NCI-H2029 treated with DMSO at 0.1 percent for 48 hours (cell line): ENCODE data around the gene MRPL48.
"Not testable (repeated sequence)": the region's sequence is repeated elsewhere in the genome, so short reads cannot be mapped to it uniquely, and the experiment has no call there.

ENCODE experiments used
- DNase-seq: peaks from one replicate; lab custom pipeline; 2025; lab: John Stamatoyannopoulos, UW

MRPL48 gene

DNA sequence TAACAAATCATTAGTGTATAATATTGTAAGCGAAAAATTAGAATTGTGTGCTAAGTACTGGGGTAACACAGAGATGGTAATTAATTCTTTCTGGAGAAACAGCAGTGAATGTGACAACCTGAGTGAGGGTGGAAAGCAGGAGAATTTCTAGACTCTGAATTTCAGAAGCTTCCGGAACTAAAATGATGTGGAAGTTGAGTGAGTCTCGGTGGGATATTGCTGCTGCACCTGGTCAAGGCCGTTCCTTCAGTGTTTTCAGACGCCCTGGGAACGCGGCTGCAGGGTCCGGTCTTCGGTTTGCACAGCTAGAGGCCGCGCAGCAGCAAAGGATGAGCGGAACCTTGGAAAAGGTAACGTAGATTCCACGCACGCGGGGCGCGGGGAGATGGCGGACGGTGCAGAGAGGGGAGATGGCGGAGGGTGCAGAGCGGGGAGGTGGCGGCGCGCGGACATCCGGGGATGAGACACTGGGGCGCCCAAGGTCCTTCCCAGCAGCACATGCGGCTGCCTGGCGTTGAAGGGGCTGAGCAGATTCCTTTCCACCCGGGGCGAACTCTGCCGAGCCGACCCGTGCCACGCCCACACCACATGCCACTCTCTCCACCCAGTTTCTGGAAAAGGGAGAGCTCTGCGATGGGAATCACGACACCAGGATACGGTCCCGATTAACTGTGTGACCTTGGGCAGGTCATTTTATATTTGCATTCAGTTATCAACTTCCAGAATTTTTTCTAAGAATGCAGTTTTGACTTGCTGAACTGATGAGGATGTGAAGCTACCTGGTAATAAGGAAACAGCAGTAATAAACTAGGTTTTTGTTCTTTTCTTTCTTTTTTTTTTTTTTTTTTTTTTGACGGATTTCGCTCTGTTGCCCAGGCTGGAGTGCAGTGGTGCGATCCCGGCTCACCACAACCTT lies at the start of gene MRPL48:
Gene MRPL48 (plus strand): TSS at position 232 of the 916 bp plus-strand sequence. CDS start 98 bp downstream, at position 330.
- peak; percentile 89 for DNase-seq

DNA sequence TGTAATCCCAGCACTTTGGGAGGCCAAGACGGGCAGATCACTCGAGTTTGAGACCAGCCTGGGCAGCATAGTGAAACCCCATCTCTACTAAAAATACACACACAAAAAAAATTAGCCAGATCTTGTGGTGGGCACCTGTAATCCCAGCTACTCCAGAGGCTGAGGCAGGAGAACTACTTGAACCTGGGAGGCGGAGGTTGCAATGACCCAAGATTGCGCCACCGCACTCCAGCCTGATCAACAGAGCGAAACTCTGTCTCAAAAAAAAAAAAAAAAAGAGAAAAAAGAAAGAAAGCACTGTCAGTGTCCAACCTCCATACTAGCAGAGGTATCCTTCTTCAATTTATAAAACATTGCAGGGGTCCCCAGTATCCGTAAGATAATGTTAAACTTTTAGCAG lies 44.6 kb upstream of the MRPL48 start:
- DNase-seq: no peak

DNA sequence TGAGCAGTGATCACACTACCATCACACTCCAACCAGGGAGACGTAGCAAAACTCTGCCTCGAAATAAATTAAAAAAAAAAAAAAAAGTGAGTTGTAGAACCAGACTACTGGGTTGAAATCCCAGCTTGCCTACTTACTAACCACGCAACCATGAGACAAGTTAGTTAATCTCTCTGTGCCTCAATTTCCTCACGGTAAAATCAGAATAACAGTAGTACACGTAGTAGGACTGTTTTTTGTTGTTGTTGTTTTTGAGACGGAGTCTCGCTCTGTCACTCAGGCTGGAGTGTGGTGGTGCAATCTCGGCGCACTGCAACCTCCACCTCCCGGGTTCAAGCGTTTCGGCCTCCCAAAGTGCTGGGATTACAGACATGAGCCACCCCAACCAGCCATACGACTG lies 41.0 kb upstream of the MRPL48 start:
- DNase-seq: no peak

DNA sequence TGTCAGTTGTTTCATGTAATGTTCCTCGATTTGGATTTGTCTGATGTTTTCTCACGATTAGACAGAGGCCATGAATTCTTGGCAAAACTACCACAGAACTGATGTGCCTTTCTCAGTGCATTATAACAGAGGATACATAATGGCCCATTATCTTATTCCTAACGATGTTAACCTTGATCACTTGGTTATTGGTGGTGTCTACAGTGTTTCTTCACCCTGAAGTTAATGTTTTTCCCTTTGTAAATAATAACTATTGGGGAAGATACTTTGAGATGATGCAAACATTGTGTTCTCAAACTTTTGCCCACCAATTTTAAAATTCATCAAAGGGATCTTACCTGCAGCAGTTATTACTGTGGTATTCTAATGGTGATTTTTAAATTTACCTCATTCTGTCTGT lies 39.9 kb upstream of the MRPL48 start:
- no peak for DNase-seq

DNA sequence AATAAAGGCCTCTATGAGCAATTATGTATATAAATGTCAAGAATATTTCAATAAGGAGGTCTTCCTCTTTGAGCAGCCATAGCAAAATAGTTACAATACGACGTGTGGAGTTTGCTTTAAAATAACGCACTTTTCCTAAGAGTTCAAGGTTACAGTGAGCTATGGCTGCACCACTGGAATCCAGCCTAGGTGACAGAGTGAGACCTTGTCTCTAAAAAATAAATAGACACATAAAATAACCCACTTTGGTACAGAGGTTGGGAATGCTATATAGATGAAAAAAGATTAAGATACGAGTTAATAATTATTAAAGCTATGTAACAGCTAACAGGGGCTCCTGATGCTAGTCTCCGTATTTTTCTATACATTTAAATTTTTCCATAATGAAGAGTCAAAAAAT lies 39.4 kb upstream of the MRPL48 start:
- DNase-seq: no peak

DNA sequence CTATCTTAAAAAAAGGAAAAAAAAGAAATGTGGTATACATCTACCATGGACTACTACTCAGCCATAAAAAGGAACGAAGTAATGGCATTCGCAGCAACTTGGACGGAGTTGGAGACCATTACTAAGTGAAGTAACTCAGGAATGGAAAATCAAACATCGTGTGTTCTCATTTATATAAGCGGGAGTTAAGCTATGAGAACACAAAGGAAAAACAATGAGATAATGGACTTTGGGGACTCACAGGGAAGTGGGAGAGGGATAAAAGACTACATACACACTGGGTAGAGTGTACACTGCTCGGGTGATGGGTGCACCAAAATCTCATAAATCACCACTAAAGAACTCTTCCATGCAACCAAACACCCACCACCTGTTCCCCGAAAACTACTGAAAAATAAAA lies 38.6 kb upstream of the MRPL48 start:
- DNase-seq: no peak

DNA sequence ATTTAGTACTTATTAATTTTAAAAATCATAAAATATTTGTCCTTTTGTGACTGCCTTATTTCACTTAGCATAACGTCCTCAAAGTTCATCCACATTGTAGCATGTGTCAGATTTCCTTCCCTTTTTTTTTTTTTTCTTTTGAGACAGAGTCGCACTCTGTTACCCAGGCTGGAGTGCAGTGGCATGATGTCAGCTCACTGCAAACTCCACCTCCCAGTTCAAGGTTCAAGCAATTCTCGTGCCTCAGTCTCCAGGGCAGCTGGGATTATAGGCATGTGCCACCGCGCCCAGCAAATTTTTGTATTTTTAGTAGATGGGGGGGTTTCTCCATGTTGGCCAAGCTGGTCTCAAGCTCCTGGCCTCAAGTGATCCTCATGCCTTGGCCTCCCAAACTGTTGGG lies 37.4 kb upstream of the MRPL48 start:
- no peak for DNase-seq

DNA sequence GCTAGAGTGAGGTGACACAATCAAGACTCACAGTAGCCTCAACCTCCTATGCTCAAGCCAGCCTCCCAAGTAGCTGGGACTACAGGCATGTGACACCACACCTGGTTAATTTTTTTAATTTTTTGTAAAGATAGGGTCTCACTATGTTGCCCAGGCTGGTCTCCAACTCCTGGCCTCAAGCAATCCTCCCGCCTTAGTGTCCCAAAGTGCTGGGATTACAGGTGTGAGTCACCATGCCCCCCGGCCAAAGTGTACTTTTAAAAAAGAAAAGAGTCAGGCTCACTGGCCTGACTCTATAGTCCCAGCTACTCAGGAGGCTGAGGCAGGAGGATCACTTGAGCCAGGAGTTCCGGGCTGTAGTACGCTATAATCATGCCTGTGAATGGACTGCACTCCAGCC lies 36.8 kb upstream of the MRPL48 start:
- not testable (repeated sequence) for DNase-seq

DNA sequence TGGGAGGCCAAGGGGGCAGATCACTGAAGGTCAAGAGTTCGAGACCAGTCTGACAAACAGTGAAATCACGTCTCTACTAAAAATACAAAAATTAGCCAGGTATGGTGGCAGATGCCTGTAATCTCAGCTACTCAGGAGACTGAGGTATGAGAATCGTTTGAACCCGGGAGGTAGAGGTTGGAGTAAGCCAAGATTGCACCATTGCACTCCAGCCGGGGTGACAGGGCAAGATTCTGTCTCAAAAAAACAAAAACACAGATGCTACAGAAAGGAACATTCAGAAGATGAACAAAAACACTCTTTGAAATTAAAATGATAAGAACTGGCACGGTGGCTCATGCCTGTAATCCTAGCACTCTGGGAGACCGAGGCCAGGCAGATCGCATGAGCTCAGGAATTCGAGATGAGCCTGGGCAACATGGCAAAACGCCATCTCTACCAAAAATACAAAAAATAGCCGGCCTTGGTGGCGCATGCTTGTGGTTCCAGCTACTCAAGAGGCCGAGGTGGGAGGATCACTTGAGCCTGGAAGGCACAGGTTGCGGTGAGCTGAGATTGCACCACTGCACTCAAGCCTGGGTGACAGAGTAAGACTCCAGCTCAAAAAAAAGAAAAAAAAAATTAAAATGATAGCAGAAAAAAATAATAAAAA lies 35.3 kb upstream of the MRPL48 start:
- no peak for DNase-seq

DNA sequence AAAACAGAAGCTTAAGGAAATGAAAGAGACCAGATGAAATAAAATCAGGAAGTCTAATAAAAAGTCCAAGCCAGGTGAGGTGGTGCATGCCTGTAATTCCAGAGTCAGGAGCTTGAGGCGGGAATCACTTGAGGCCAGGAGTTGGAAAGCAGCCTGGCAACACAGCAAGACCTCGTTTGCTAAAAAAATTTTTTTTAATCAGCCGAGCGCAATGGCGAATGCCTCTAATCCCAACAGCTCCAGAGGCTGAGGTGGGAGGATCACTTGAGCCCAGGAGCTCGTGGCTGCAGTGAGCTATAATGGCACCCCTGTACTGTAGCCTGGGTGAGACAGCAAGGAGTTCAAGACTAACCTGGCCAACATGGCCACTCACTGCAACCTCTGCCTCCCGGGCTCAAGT lies 34.8 kb upstream of the MRPL48 start:
- no peak for DNase-seq

DNA sequence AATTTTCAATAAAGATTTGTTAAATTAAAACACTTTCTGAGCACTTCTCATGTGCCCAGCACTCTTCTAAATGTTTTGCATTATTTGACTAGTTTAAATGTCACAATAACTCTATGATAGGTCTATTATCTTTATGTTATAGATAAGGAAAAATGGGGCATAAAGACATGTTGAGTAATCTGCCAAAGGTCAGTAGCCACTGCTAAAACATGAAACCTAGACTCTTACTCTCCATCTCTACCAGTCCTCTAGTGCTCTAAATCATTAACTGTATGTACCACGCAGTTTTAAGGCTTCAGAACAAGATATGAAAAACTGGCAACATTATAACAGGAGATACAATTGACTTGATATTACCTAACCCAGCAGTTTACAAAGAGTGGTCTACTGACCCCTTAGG lies 33.7 kb upstream of the MRPL48 start:
- no peak for DNase-seq

DNA sequence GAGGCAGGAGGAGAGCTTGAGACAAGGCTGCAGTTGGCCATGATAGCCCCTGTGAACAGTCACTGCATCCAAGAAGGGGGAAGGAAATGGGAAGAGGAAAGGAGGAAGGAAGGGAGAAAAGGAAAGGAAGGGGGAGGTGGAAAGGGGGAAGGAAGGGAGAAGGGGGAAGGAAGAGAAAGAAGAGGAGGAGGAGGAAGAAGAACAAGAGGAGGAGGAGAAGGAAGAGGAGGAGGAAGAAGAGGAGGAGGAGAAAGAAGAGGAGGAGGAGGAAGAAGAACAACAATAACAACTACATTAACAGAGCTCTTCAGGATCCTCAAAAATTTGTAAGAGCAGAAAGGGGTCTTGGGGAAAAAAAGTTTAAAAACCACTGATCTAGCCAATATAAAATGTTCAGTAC lies 32.0 kb upstream of the MRPL48 start:
- DNase-seq: no peak

DNA sequence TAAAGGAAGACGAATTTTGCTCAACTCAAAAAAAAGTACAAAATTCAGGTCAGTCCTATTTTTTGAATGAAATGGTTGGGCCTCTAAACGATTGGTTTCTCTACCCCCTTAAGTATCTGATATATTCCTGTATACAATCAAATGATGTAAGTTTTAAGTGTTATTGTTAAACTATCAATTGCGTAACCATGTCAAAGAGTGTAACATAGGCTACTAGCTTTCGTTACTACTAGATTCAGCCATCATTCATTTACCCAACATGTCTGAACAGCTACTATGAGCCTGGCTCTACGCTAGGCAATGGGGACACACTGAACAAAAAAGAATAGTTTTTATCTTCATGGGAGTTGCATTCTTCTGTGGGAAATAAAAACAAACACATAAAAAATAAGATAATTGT lies 30.1 kb upstream of the MRPL48 start:
- no peak for DNase-seq

DNA sequence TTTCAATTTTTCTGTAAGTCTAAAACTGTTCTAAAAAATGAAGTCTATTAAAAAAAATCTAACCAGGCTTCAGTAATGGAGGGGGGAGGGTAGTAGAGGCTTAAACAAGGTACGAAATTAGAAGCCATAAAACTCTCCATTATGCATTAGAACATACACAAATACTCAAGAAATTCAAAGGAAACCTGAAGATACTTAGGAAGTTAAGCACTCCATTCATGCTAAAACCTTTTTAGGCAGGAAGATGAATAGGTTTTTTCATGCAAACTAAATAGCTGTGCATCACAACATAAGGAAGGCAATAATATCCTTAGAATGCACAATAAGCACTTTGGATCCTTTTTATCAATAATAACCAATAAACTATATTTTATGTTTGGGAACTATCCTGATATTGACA lies 29.2 kb upstream of the MRPL48 start:
- no peak for DNase-seq

DNA sequence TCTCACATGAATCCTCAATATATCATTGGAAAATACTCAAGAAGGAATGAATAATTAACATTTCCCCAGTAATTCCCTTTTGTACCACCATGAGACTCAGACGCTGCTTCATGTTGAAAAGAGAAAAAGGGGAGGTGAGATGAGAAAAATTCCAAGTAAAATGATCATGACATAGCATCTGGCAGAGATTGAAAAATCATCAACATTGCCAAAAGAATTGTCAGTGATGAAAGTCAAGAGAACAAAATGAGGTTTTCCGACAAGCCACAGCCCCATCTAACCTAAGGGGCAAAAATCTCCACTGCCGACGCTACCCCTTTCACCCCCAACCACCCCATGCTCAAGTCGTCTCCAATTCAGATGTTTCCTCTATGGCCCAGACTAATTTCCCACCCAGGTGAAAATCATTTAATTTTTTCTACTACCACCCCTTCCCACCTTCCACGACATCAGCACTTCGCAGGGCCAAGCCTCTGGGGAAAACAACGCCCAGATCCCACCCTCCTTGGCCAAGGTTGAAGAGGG lies 28.0 kb upstream of the MRPL48 start:
- DNase-seq: no peak

DNA sequence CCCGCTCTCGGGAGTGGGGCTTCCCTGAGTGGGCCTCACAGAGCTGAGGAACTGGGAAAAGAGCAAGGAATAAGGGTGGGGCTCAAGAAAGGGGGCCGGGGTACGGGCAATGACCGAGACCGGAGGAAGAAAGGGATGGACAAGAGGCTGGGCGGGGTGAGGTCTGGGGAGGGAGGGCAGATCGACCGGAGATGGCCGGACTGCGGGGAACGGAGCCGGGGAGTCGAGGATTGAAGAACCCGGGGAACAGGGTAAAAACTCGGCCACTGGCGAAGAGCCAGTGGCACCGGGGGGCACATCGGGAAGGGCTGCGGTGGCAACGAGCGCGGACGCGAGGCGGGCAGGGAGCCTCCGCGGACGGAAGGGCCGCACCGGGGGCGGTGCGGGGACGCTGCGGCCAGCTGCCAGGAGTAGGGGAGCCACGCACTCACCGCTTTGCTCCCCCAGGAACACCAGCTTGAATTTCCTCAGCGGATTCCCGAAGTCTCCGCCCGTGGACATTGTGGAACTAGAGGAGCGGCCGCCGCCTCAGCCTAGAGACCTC lies 27.5 kb upstream of the MRPL48 start:
- DNase-seq: no peak

DNA sequence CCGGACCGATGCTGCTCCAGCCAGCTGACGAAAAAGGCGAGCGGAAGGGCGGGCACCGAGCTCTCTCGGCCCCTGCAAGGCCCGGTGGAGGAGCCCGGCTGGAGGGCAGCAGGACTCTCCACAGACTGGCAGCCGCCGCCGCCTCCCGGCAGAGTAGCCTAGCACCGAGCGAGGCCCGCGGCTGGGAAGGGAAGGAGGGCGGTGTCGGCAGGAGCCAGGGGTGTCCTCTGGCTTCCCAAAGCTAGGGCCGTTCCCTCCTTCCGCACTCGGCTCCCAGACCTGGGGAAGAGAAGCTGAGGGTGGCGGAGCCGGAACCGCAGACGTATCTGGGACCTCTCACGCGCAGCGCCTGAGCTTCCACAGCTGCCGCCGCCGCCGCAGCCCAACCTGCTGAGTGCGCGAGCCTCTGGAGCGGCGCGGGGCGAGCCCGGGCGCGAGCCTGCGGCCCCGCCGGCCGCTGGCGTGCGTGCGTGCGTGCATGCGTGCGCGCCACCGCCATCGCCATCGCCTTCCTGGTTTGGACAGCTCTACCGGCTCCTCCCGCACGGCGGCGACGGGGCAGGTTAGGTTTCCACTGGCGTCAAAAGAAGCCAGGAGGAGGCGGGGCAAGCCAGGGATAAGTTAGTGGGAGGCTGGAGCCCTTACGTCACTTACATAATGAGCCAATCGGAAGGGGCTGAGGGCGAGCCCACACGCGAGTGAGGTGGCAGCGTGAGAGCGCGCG lies 26.8 kb upstream of the MRPL48 start, which contains the start of gene RAB6A:
Gene RAB6A (minus strand): TSS at position 396 of the 724 bp plus-strand sequence. CDS start 439 bp downstream, outside the sequence.
- peak; percentile 95 for DNase-seq

DNA sequence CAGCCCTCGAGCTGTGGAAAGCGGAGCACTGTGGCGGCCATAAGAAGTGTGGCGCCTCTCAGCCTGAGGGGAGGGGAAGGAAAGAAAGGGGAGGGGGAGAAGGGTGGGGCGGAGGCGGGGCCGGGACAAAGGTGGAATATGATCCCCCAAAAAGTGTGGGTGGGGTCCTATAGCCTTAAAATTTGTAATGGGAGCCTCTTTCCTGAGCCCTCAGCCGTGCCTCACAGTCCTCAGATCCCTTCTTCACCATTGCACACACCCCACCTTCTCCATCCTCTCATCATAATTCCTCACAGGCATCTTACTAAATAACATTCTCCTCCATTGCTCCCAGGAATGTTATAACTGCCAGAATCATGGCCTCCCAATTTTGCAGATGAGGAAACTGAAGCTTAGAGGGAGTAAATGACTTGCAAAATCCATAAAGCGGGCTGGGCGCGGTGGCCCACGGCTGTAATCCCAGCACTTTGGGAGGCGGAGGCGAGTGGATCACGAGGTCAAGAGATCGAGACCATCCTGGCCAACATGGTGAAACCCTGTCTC lies 26.2 kb upstream of the MRPL48 start:
- DNase-seq: no peak

DNA sequence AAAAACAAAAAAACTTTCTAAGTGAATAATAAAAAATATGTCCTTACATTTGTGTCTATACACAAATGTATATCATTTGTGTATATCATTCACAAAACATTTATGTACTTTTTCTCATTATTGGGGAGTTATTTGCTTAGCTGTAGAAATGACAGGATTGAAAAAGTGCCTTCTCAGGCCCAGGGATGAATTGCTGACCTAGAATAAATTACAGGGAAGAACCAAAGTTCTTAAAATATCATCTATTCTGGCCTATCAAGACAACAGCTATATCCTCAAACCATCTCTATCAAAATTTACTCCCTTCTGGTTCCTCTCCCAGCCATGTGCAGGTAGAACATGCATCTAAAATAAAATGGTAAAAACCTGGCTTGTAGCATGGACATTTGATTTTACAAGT lies 24.9 kb upstream of the MRPL48 start:
- DNase-seq: no peak

DNA sequence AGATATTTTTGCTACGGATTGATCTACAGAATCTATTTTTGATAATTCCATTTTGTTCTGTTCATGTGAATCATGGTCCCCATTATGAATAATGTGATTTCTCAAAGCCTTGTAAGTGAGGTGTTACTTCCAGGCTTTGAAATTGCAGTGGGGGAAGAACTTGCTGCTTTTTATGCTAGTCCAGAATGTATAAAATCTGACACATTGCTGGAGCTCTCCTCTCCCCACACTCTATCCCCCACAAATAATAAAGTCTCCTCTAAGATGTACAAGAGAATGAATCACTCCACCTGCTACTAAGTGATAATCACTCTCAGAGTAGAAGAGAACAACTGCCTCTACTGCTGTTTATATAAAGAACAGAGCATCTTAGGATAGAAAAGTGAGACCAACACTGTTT lies 20.9 kb upstream of the MRPL48 start:
- DNase-seq: no peak

DNA sequence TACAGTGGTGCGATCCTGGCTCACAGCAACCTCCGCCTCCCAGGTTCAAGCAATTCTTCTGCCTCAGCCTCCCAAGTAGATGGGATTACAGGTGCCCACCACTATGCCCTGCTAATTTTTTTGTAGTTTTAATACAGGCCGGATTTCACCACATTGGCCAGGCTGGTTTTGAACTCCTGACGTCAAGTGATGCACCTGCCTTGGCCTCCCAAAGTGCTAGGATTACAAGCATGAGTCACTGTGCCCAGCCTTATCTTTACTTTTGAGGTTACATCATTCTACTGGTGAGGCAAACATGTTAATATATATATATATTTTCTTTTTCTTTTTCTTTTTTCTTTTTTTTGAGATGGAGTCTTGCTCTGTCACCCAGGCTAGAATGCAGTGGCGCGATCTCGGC lies 16.9 kb upstream of the MRPL48 start:
- not testable (repeated sequence) for DNase-seq
